Activated T-helper 1 cell treated with anti-CD3 and anti-CD28 coated beads, Interleukin-12 subunit alpha, Interleukin-12 subunit beta, Interleukin-2, Interleukin-4 antibody, amounts not matched to agents 30 ng/mL and 10 ng/mL and 1 ng/mL, durations not matched to agents 14 hours and 24 hours and 36 hours (primary cell): ENCODE data around the gene REM2. TPM values are rescaled to one million over a fixed set of nuclear protein-coding genes. Genes with fewer than 3 reads are reported as not detected.
"Not testable (repeated sequence)": the region's sequence is repeated elsewhere in the genome, so short reads cannot be mapped to it uniquely, and the experiment has no call there.

Experiments
- DNase-seq: peaks from one replicate; pipeline ENCODE4 v3.0.0; 2021; ENCODE audit warnings: low spot score
- H3K27ac Mint-ChIP-seq: one replicate; pipeline ENCODE4 v1.8.0; 2021; ENCODE audit warnings: mild to moderate bottlenecking, mixed read lengths
- H3K27me3 Mint-ChIP-seq: one replicate; pipeline ENCODE4 v1.8.0; 2022; ENCODE audit warnings: mild to moderate bottlenecking, moderate library complexity, mixed read lengths; ENCODE audit not compliant: insufficient read depth
- H3K36me3 Mint-ChIP-seq: one replicate; pipeline ENCODE4 v1.8.0; 2021; ENCODE audit warnings: low read depth, mixed read lengths
- H3K4me1 Mint-ChIP-seq: one replicate; pipeline ENCODE4 v1.8.0; 2021; ENCODE audit warnings: low read depth, mixed read lengths
- H3K4me3 Mint-ChIP-seq: one replicate; pipeline ENCODE4 v1.8.0; 2021; ENCODE audit warnings: mild to moderate bottlenecking, moderate library complexity, mixed read lengths
- H3K9me3 Mint-ChIP-seq: one replicate; pipeline ENCODE4 v1.8.0; 2021; ENCODE audit warnings: mixed read lengths
- intact Hi-C: fragments of 100-400 bp; cut with micrococcal nuclease; formaldehyde crosslinking; loops from one replicate; pipeline ENCODE4 v1.15.1; 2024
- total RNA-seq: library from RNA; stranded (reverse); gene quantifications from 2 replicates; pipeline ENCODE4 v1.2.3, GENCODE V29; 2022

Gene REM2
- total RNA-seq, 1 donor from 2014 or later = 0.39 TPM

GRCh38 chr14:22898302-22899090 lies 15.5 kb downstream of the REM2 start:
- DNase-seq = no peak
- intact Hi-C loops = no loop called here
- Mint-ChIP-seq H3K27me3 (no peaks in the 10 kb centered on the region), H3K9me3 (no peaks in the 10 kb centered on the region), H3K4me1 (peaks cover 19% of the 10 kb centered on the region), H3K4me3 (no peak overlapping the region), H3K27ac (no peak overlapping the region), H3K36me3 (peaks cover 24% of the 10 kb centered on the region)

GRCh38 chr14:22900081-22900799 lies 17.2 kb downstream of the REM2 start:
- H3K4me1 Mint-ChIP-seq = peaks cover 19% of the 10 kb centered on the region
- DNase-seq = peak; percentile 30
- H3K4me3 Mint-ChIP-seq = no peak overlapping the region
- no peaks in the 10 kb centered on the region for H3K9me3 Mint-ChIP-seq
- H3K27me3 Mint-ChIP-seq = no peaks in the 10 kb centered on the region
- intact Hi-C loops = loop anchor here (1.0 to 2.0 kb wide), 5 partner anchors 13 to 330 kb away; no protein-coding TSS in a partner anchor
- H3K36me3 Mint-ChIP-seq = peaks cover 34% of the 10 kb centered on the region
- H3K27ac Mint-ChIP-seq = peak overlapping the region; percentile 57

GRCh38 chr14:22901799-22902198 lies 18.8 kb downstream of the REM2 start:
- DNase-seq = no peak
- peaks cover 19% of the 10 kb centered on the region for H3K4me1 Mint-ChIP-seq
- H3K4me3 Mint-ChIP-seq = no peak overlapping the region
- no peak overlapping the region for H3K27ac Mint-ChIP-seq
- no peaks in the 10 kb centered on the region for H3K9me3 Mint-ChIP-seq
- no peaks in the 10 kb centered on the region for H3K27me3 Mint-ChIP-seq
- intact Hi-C loops = loop anchor here (2.0 kb wide), 1 partner anchor 15 kb away; no protein-coding TSS in a partner anchor
- H3K36me3 Mint-ChIP-seq = peaks cover 47% of the 10 kb centered on the region

GRCh38 chr14:22903742-22904087 lies 20.7 kb downstream of the REM2 start:
- no peaks in the 10 kb centered on the region for H3K9me3 Mint-ChIP-seq
- H3K4me3 Mint-ChIP-seq = no peak overlapping the region
- H3K4me1 Mint-ChIP-seq = peaks cover 14% of the 10 kb centered on the region
- intact Hi-C loops = no loop called here
- no peaks in the 10 kb centered on the region for H3K27me3 Mint-ChIP-seq
- DNase-seq = no peak
- peaks cover 46% of the 10 kb centered on the region for H3K36me3 Mint-ChIP-seq
- no peak overlapping the region for H3K27ac Mint-ChIP-seq

GRCh38 chr14:22905627-22906026 lies 22.6 kb downstream of the REM2 start:
- DNase-seq = no peak
- Mint-ChIP-seq H3K9me3 (no peaks in the 10 kb centered on the region), H3K4me1 (peaks cover 14% of the 10 kb centered on the region), H3K4me3 (no peak overlapping the region), H3K27ac (no peak overlapping the region), H3K36me3 (peaks cover 51% of the 10 kb centered on the region), H3K27me3 (no peaks in the 10 kb centered on the region)
- intact Hi-C loops = no loop called here

- Mint-ChIP-seq H3K27ac (no peak overlapping the region), H3K27me3 (no peaks in the 10 kb centered on the region), H3K4me3 (no peak overlapping the region), H3K4me1 (peaks cover 10% of the 10 kb centered on the region), H3K36me3 (peaks cover 50% of the 10 kb centered on the region), H3K9me3 (no peaks in the 10 kb centered on the region)
- DNase-seq = no peak
- intact Hi-C loops = no loop called here
Measured at GRCh38 chr14:22906073-22906472, 23.1 kb downstream of the REM2 start.

GRCh38 chr14:22907429-22907828 lies 24.4 kb downstream of the REM2 start:
- no peak overlapping the region for H3K27ac Mint-ChIP-seq
- H3K36me3 Mint-ChIP-seq = peaks cover 43% of the 10 kb centered on the region
- no peak overlapping the region for H3K4me3 Mint-ChIP-seq
- no peaks in the 10 kb centered on the region for H3K27me3 Mint-ChIP-seq
- no peak for DNase-seq
- H3K4me1 Mint-ChIP-seq = peaks cover 7% of the 10 kb centered on the region
- no peaks in the 10 kb centered on the region for H3K9me3 Mint-ChIP-seq
- intact Hi-C loops = no loop called here

GRCh38 chr14:22908601-22909000 lies 25.6 kb downstream of the REM2 start:
- Mint-ChIP-seq H3K27me3 (no peaks in the 10 kb centered on the region), H3K36me3 (peaks cover 42% of the 10 kb centered on the region), H3K27ac (peak overlapping the region; percentile 11), H3K9me3 (no peaks in the 10 kb centered on the region), H3K4me3 (no peak overlapping the region), H3K4me1 (peaks cover 7% of the 10 kb centered on the region)
- no peak for DNase-seq
- intact Hi-C loops = no loop called here

GRCh38 chr14:22910916-22911315 lies 27.9 kb downstream of the REM2 start:
- Mint-ChIP-seq H3K4me3 (no peak overlapping the region), H3K4me1 (peaks cover 18% of the 10 kb centered on the region), H3K27ac (no peak overlapping the region), H3K36me3 (peaks cover 21% of the 10 kb centered on the region), H3K27me3 (no peaks in the 10 kb centered on the region), H3K9me3 (no peaks in the 10 kb centered on the region)
- no peak for DNase-seq
- intact Hi-C loops = no loop called here

GRCh38 chr14:22914836-22915235 lies 31.8 kb downstream of the REM2 start:
- peaks cover 33% of the 10 kb centered on the region for H3K4me1 Mint-ChIP-seq
- not testable (repeated sequence) for H3K4me3 Mint-ChIP-seq, H3K9me3 Mint-ChIP-seq, DNase-seq, H3K27ac Mint-ChIP-seq, H3K27me3 Mint-ChIP-seq
- intact Hi-C loops = loop anchor here (5.0 kb wide), 2 partner anchors 148 to 343 kb away; partner anchors contain the start of gene OXA1L
- H3K36me3 Mint-ChIP-seq = peaks cover 19% of the 10 kb centered on the region

GRCh38 chr14:22915886-22916521 lies 33.0 kb downstream of the REM2 start:
- H3K27me3 Mint-ChIP-seq = peaks cover 4% of the 10 kb centered on the region
- intact Hi-C loops = loop anchor here (5.0 kb wide), 2 partner anchors 149 to 344 kb away; partner anchors contain the start of gene OXA1L
- no peak overlapping the region for H3K27ac Mint-ChIP-seq
- H3K36me3 Mint-ChIP-seq = peaks cover 27% of the 10 kb centered on the region
- H3K4me3 Mint-ChIP-seq = no peak overlapping the region
- H3K4me1 Mint-ChIP-seq = peaks cover 45% of the 10 kb centered on the region
- no peaks in the 10 kb centered on the region for H3K9me3 Mint-ChIP-seq
- DNase-seq = no peak

GRCh38 chr14:22918804-22919600 lies 36.0 kb downstream of the REM2 start, which contains the start of gene RBM23:
Gene RBM23, minus strand, starts transcription at chr14:22919149.
- peak; percentile 99 for DNase-seq
- H3K4me1 Mint-ChIP-seq = peaks cover 54% of the 10 kb centered on the region
- H3K27ac Mint-ChIP-seq = peak within 1 kb of the TSS; percentile 100
- peaks cover 4% of the 10 kb centered on the region for H3K27me3 Mint-ChIP-seq
- peaks cover 43% of the 10 kb centered on the region for H3K36me3 Mint-ChIP-seq
- intact Hi-C loops = loop anchor here (1.0 to 5.0 kb wide), 14 partner anchors 10 to 1650 kb away; partner anchors contain the start of genes ACIN1, C14orf119, DAD1 and HAUS4
- H3K9me3 Mint-ChIP-seq = no peaks in the 10 kb centered on the region
- peak within 1 kb of the TSS; percentile 95 for H3K4me3 Mint-ChIP-seq
